ENCODE results near the gene PHC1.
"Not testable (repeated sequence)": the region's sequence is repeated elsewhere in the genome, so short reads cannot be mapped to it uniquely, and the experiment has no call there.

- not testable (repeated sequence) for TF ChIP-seq CTCF (IDR thresholded peaks at IDR 0.05); ZFX (IDR thresholded peaks at IDR 0.05; ENCODE audit: borderline replicate concordance)
Measured at GRCh38 chr12:8932464-8932863, 18.2 kb downstream of the PHC1 start.

All from 22Rv1 (cell line).